ENCODE data around the gene PDZD7.

DNA sequence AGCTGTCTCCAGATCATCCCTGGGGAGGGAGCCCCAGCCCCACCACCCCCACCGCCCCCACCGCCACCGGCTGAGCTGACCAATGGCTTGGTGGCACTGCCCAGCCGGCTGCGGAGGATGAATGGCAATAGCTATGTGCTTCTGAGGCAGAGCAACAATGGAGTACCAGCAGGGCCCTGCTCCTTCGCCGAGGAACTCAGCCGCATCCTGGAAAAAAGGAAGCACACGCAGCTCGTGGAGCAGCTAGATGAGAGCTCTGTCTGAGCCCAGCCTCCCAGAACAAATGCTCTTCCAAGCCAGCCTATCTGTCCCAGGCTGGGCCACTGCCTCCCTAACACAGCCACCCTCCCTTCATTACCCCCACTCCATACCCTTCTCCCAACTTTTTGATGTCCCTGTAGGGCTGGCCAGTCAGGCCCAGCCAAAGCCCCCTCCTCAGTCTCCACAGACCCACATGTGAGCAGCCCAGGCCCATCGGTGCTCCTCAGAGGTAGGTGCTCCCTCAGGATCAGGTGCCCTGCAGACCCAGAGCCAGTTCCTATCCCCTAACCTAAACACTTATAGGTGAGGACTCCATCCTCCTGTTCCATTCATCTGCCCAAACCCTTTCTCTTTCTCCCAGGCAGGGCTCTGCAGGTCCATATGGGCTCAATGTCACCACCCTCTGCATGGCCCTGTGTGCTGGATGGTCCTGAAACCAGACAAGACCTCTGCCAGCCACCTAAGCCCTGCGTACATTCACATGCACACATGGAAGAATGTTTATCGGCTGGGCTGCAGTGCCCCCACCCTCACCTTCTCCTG, 46.9 kb downstream of the PDZD7 start:
- no peak for TF ChIP-seq EP300 (IDR thresholded peaks at IDR 0.05; ENCODE audit: borderline replicate concordance in 1 of 2, low read depth in 1 of 2, low read length in 1 of 2)
- no peak for TF ChIP-seq JUND (IDR thresholded peaks at IDR 0.05)
- TF ChIP-seq, protein P1, sequence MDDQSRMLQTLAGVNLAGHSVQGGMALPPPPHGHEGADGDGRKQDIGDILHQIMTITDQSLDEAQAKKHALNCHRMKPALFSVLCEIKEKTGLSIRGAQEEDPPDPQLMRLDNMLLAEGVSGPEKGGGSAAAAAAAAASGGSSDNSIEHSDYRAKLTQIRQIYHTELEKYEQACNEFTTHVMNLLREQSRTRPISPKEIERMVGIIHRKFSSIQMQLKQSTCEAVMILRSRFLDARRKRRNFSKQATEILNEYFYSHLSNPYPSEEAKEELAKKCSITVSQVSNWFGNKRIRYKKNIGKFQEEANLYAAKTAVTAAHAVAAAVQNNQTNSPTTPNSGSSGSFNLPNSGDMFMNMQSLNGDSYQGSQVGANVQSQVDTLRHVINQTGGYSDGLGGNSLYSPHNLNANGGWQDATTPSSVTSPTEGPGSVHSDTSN (IDR thresholded peaks at IDR 0.05) = no peak
- TF ChIP-seq POLR2AphosphoS5 (IDR thresholded peaks at IDR 0.05; ENCODE audit: low read depth, low read length) = no peak
- no peak for TF ChIP-seq GATA2 (CRISPR knock-in tag; IDR thresholded peaks at IDR 0.05)
- TF ChIP-seq, protein P2, sequence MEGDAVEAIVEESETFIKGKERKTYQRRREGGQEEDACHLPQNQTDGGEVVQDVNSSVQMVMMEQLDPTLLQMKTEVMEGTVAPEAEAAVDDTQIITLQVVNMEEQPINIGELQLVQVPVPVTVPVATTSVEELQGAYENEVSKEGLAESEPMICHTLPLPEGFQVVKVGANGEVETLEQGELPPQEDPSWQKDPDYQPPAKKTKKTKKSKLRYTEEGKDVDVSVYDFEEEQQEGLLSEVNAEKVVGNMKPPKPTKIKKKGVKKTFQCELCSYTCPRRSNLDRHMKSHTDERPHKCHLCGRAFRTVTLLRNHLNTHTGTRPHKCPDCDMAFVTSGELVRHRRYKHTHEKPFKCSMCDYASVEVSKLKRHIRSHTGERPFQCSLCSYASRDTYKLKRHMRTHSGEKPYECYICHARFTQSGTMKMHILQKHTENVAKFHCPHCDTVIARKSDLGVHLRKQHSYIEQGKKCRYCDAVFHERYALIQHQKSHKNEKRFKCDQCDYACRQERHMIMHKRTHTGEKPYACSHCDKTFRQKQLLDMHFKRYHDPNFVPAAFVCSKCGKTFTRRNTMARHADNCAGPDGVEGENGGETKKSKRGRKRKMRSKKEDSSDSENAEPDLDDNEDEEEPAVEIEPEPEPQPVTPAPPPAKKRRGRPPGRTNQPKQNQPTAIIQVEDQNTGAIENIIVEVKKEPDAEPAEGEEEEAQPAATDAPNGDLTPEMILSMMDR (IDR thresholded peaks at IDR 0.05) = no peak
- TF ChIP-seq ELF1 (IDR thresholded peaks at IDR 0.05) = no peak
- TF ChIP-seq TAF1 (IDR thresholded peaks at IDR 0.05; ENCODE audit: borderline replicate concordance, low read depth, low read length) = no peak
- TF ChIP-seq GABPA (IDR thresholded peaks at IDR 0.05; ENCODE audit: low read depth) = no peak
